Activated B cell treated with CpG ODN at 0.5 μM for 24 hours (primary cell): ENCODE measurements around the gene FCN1. TPM values are rescaled to one million over a fixed set of nuclear protein-coding genes. Genes with fewer than 3 reads are reported as not detected.

ENCODE experiments used
- ATAC-seq: fragments of 200-7000 bp; cut with Tn5 transposase; one replicate; pipeline ENCODE4 v1.10.0; 2021; ENCODE audit warnings: low read depth, mild to moderate bottlenecking, moderate library complexity
- CTCF ChIA-PET: fragments of 350-600 bp; sonication (Branson Sonifier 250); formaldehyde crosslinking; loops from one replicate; lab custom pipeline; 2021; ENCODE audit warnings: antibody characterized with exemption; lab: Charles Lee
- POLR2A ChIA-PET: fragments of 350-600 bp; sonication (Branson Sonifier 250); formaldehyde crosslinking; loops from one replicate; lab custom pipeline; 2021; ENCODE audit warnings: antibody characterized with exemption; lab: Charles Lee
- DNase-seq: peaks from one replicate; pipeline ENCODE4 v3.0.0; 2022
- H3K27ac Mint-ChIP-seq: one replicate; pipeline ENCODE4 v1.8.0; 2020; ENCODE audit warnings: mixed read lengths
- H3K27me3 Mint-ChIP-seq: one replicate; pipeline ENCODE4 v1.8.0; 2021; ENCODE audit warnings: mixed read lengths
- H3K36me3 Mint-ChIP-seq: one replicate; pipeline ENCODE4 v1.8.0; 2021; ENCODE audit warnings: low read depth, mixed read lengths
- H3K4me1 Mint-ChIP-seq: one replicate; pipeline ENCODE4 v1.8.0; 2021; ENCODE audit warnings: mixed read lengths
- H3K4me3 Mint-ChIP-seq: one replicate; pipeline ENCODE4 v1.8.0; 2020; ENCODE audit warnings: mild to moderate bottlenecking, mixed read lengths
- H3K9me3 Mint-ChIP-seq: one replicate; pipeline ENCODE4 v1.8.0; 2020; ENCODE audit warnings: mixed read lengths
- intact Hi-C: fragments of 100-400 bp; cut with micrococcal nuclease; formaldehyde crosslinking; loops from one replicate; pipeline ENCODE4 v1.15.1; 2024
- total RNA-seq: library from RNA; stranded (reverse); gene quantifications from 2 replicates; pipeline ENCODE4 v1.2.3, GENCODE V29; 2022
- TF ChIP-seq, protein P1 (sequence below): fragments of 200-600 bp; IDR thresholded peaks from one replicate; pipeline ENCODE4 v1.8.0; 2022; ENCODE audit warnings: antibody characterized with exemption, mild to moderate bottlenecking

FCN1 gene
- total RNA-seq, 1 donor from 2014 or later: 0.44 TPM

DNA sequence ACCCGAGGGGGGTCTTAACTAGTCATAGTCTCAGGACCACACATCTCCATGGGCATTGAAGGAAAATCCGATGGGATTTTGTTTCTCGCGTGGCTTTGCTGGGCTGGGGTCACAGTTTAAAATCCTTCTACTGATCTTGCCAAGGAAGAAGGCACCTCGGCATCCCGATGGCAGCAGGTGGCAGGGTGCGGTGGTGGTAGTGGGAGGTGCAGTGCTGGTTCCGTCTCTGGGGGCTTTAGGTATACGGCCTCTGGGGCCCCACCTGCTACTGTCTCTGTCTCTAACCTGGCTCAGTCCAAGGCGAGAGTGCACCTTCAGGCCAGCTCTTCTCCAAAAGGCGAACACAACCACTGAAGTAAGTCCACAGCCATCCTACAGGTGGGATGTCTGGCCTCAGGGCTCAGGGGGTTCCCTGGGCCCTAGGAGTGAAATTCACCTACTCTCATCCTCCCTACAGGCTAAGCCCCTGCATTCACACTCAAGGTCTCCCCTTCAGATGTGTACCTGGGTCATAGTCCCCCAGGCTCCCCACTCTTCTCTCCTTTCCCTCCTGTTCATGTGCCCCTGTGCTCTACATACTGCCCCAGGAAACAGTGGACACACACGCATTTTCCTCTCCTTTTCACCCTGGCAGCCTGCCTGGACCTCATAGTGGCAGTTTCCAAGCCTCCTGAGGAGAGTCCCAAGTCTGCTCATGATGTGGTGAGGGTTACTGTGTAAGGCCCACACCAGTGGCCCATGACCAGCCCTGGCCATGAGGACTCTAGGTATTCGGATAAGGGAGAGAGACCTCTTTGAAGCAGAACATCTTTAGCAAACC lies 37.8 kb downstream of the FCN1 start:
- Mint-ChIP-seq H3K4me1 (no peaks in the 10 kb centered on the region), H3K36me3 (no peaks in the 10 kb centered on the region), H3K9me3 (no peaks in the 10 kb centered on the region), H3K27me3 (peaks cover 9% of the 10 kb centered on the region), H3K27ac (no peak overlapping the region), H3K4me3 (no peak overlapping the region)
- ChIA-PET CTCF (no interaction called here), POLR2A (no interaction called here)
- ATAC-seq (no peak), DNase-seq (no peak)
- intact Hi-C loops: no loop called here
- TF ChIP-seq, protein P1, sequence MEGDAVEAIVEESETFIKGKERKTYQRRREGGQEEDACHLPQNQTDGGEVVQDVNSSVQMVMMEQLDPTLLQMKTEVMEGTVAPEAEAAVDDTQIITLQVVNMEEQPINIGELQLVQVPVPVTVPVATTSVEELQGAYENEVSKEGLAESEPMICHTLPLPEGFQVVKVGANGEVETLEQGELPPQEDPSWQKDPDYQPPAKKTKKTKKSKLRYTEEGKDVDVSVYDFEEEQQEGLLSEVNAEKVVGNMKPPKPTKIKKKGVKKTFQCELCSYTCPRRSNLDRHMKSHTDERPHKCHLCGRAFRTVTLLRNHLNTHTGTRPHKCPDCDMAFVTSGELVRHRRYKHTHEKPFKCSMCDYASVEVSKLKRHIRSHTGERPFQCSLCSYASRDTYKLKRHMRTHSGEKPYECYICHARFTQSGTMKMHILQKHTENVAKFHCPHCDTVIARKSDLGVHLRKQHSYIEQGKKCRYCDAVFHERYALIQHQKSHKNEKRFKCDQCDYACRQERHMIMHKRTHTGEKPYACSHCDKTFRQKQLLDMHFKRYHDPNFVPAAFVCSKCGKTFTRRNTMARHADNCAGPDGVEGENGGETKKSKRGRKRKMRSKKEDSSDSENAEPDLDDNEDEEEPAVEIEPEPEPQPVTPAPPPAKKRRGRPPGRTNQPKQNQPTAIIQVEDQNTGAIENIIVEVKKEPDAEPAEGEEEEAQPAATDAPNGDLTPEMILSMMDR: no peak

DNA sequence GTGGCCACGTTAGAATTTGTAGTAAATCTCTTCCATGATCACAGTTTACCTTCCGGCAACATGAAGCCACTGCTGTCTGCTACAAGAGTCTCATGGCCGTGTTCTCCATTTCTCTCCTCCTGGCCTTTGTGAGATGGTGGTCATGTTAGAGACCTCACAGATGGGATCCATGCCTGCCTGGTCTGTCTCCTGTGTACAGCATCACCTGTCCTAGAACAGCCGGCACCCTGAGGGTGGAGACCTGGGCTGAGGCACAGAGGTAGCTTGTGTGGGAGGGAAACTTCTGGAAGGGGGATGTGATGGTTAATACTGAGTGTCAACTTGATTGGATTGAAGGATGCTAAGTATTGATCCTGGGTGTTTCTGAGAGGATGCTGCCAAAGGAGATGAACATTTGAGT lies 40.2 kb downstream of the FCN1 start:
- Mint-ChIP-seq H3K4me1 (peaks cover under 1% of the 10 kb centered on the region), H3K4me3 (no peak overlapping the region), H3K27me3 (peaks cover 9% of the 10 kb centered on the region), H3K9me3 (peaks cover 2% of the 10 kb centered on the region), H3K27ac (no peak overlapping the region), H3K36me3 (no peaks in the 10 kb centered on the region)
- CTCF ChIA-PET: no interaction called here
- DNase-seq (no peak), ATAC-seq (no peak)
- intact Hi-C loops: no loop called here
- POLR2A ChIA-PET: no interaction called here
- TF ChIP-seq, protein P1: no peak

DNA sequence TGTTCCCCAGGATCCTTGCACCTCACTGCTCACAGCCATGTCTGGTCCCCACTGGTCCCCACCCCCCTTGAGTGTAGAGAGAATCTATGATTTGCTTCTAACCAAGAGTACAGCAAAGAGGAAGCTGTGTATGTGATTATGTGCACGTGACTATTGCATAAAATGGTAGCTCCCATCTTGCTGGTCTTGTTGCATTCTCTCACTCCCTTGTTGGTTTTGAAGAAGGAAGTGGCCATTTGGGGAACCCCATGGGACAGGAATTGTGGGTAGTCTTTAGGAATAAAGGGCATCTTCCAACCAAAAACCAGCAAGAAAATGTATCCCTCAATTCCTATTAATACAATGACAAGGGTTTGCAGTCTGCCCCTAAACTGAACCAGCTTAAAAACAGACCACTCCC lies 42.3 kb downstream of the FCN1 start:
- intact Hi-C loops: no loop called here
- TF ChIP-seq, protein P1: no peak
- Mint-ChIP-seq H3K4me1 (peaks cover 7% of the 10 kb centered on the region), H3K9me3 (peaks cover 7% of the 10 kb centered on the region), H3K36me3 (no peaks in the 10 kb centered on the region), H3K27me3 (peaks cover 4% of the 10 kb centered on the region), H3K27ac (no peak overlapping the region), H3K4me3 (no peak overlapping the region)
- ChIA-PET POLR2A (interaction anchor here (0.5 kb wide), 1 partner anchor 835 kb away, joined by 7 read pairs; no protein-coding TSS in a partner anchor), CTCF (no interaction called here)
- DNase-seq: no peak
- ATAC-seq: no peak

DNA sequence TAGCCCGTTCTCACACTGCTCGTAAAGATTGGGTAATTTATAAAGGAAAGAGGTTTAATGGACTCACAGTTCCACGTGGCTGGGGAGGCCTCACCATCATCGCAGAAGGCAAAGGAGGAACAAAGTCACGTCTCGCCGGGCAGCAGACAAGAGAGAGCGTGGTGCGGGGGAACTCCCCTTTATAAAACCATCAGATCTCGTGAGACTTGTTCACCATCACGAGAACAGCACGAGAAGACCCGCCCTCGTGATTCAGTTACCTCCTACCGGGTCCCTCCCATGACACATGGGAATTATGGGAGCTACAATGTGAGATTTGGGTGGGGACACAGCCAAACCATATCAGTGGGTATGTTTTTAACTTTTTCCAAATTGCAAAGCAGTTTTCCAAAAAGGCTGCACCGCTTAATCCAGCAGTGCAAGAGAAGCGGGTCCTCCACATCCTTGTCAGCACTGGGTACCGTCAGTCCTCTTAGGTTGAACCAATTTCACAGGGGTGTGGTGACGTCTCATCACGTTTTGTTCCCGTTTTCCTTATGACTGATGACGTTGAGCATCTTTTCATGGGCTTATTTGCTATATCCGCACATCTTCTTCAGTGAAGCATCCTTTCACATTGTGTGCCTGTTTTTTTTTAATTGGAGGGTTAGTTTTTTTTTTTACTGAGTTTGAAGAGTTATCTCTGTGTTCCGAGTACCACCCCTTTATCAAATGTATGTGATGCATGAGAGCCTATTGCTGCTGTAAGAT lies 45.1 kb downstream of the FCN1 start:
- no peak overlapping the region for H3K27ac Mint-ChIP-seq
- TF ChIP-seq, protein P1: no peak
- peaks cover 7% of the 10 kb centered on the region for H3K9me3 Mint-ChIP-seq
- DNase-seq: no peak
- H3K36me3 Mint-ChIP-seq: no peaks in the 10 kb centered on the region
- POLR2A ChIA-PET: interaction anchor here (0.6 kb wide), 1 partner anchor 628 kb away, joined by 8 read pairs; no protein-coding TSS in a partner anchor
- CTCF ChIA-PET: no interaction called here
- peaks cover 6% of the 10 kb centered on the region for H3K27me3 Mint-ChIP-seq
- no peak overlapping the region for H3K4me3 Mint-ChIP-seq
- H3K4me1 Mint-ChIP-seq: peaks cover 19% of the 10 kb centered on the region
- intact Hi-C loops: no loop called here
- ATAC-seq: peak; percentile 31
